WTC11 (cell line): ENCODE measurements around the gene ARHGEF12. TPM values are rescaled to one million over a fixed set of nuclear protein-coding genes. Genes with fewer than 3 reads are reported as not detected.

Source experiments
- ATAC-seq: fragments of 200-7000 bp; cut with Tn5 transposase; 2 replicates; pipeline ENCODE4 v1.10.0; 2021; ENCODE audit warnings: mild to moderate bottlenecking, moderate library complexity
- CTCF ChIA-PET: fragments of 300-600 bp; sonication (Branson Sonifier 250); formaldehyde crosslinking; loops from one replicate; lab custom pipeline; 2021; ENCODE audit warnings: antibody characterized with exemption; lab: Charles Lee
- POLR2A ChIA-PET: fragments of 350-600 bp; sonication (Branson Sonifier 250); formaldehyde crosslinking; loops from one replicate; lab custom pipeline; 2021; ENCODE audit warnings: antibody characterized with exemption; lab: Charles Lee
- DNase-seq: peaks from one replicate; pipeline ENCODE4 v3.0.0; 2021; ENCODE audit warnings: low spot score
- H3K27ac Mint-ChIP-seq: 2 replicates; pipeline ENCODE4 v1.8.0; 2021; ENCODE audit warnings: mixed read lengths
- H3K27me3 Mint-ChIP-seq: 2 replicates; pipeline ENCODE4 v1.8.0; 2021; ENCODE audit warnings: low read depth, mild to moderate bottlenecking, moderate library complexity, mixed read lengths
- H3K36me3 Mint-ChIP-seq: 2 replicates; pipeline ENCODE4 v1.8.0; 2021; ENCODE audit warnings: mixed read lengths
- H3K4me1 Mint-ChIP-seq: 2 replicates; pipeline ENCODE4 v1.8.0; 2022; ENCODE audit warnings: mixed read lengths
- H3K4me3 Mint-ChIP-seq: 2 replicates; pipeline ENCODE4 v1.8.0; 2021; ENCODE audit warnings: mild to moderate bottlenecking, moderate library complexity, mixed read lengths
- H3K9me3 Mint-ChIP-seq: 2 replicates; pipeline ENCODE4 v1.8.0; 2021; ENCODE audit warnings: mixed read lengths
- ELF4 ChIP-seq: sonication (generic); formaldehyde crosslinking; IDR thresholded peaks from 2 replicates; pipeline ENCODE4 v1.8.1; 2022; ENCODE audit warnings: low read depth, mild to moderate bottlenecking, moderate library complexity, missing genetic modification reagents
- EMX1 ChIP-seq: fragments of 250-450 bp; sonication (Bioruptor Pico); IDR thresholded peaks from 2 replicates; pipeline ENCODE4 v1.8.0; 2021; ENCODE audit warnings: mild to moderate bottlenecking
- ETV6 ChIP-seq: sonication (generic); formaldehyde crosslinking; IDR thresholded peaks from 2 replicates; pipeline ENCODE4 v1.8.1; 2022; ENCODE audit warnings: mild to moderate bottlenecking, missing genetic modification reagents
- MXD4 ChIP-seq: fragments of 250-450 bp; sonication (Bioruptor Pico); IDR thresholded peaks from 2 replicates; pipeline ENCODE4 v1.8.0; 2021; ENCODE audit warnings: mild to moderate bottlenecking, moderate library complexity, borderline replicate concordance
- MYBL2 ChIP-seq: sonication (generic); formaldehyde crosslinking; IDR thresholded peaks from 2 replicates; pipeline ENCODE4 v1.8.1; 2023; ENCODE audit warnings: mild to moderate bottlenecking, moderate library complexity, missing genetic modification reagents
- NFYB ChIP-seq: sonication (generic); formaldehyde crosslinking; conservative IDR thresholded peaks from 2 replicates; pipeline ENCODE4 v1.8.0; 2022; ENCODE audit warnings: low read depth, missing genetic modification reagents
- NR3C1 ChIP-seq: sonication (generic); formaldehyde crosslinking; conservative IDR thresholded peaks from 2 replicates; pipeline ENCODE4 v1.8.1; 2023; ENCODE audit warnings: low read depth, mild to moderate bottlenecking, missing genetic modification reagents
- RELA ChIP-seq: sonication (generic); formaldehyde crosslinking; IDR thresholded peaks from 2 replicates; pipeline ENCODE4 v1.8.1; 2022; ENCODE audit warnings: missing genetic modification reagents, mild to moderate bottlenecking, borderline replicate concordance
- total RNA-seq: library from RNA; stranded (reverse); gene quantifications from 3 replicates; pipeline ENCODE4 v1.2.3, GENCODE V29; 2021
- TF ChIP-seq, protein P1 (sequence below): sonication (generic); formaldehyde crosslinking; conservative IDR thresholded peaks from 2 replicates; pipeline ENCODE4 v1.8.1; 2022; ENCODE audit warnings: mild to moderate bottlenecking, missing genetic modification reagents
- TF ChIP-seq, protein P2 (sequence below): sonication (generic); formaldehyde crosslinking; conservative IDR thresholded peaks from 2 replicates; pipeline ENCODE4 v1.8.1; 2023; ENCODE audit warnings: mild to moderate bottlenecking, low read depth, missing genetic modification reagents, moderate library complexity
- TF ChIP-seq, protein P3 (sequence below): sonication (generic); formaldehyde crosslinking; IDR thresholded peaks from 2 replicates; pipeline ENCODE4 v1.8.1; 2022; ENCODE audit warnings: mild to moderate bottlenecking, moderate library complexity, missing genetic modification reagents
- TF ChIP-seq, protein P4 (sequence below): sonication (generic); formaldehyde crosslinking; IDR thresholded peaks from 2 replicates; pipeline ENCODE4 v1.8.1; 2023; ENCODE audit warnings: mild to moderate bottlenecking, missing genetic modification reagents, moderate library complexity
- TF ChIP-seq, protein P5 (sequence below): fragments of 250-450 bp; sonication (Bioruptor Pico); IDR thresholded peaks from 2 replicates; pipeline ENCODE4 v1.9.0; 2021; ENCODE audit warnings: moderate library complexity, mild to moderate bottlenecking, inconsistent platforms, borderline replicate concordance
- TF ChIP-seq, protein P6 (sequence below): sonication (generic); formaldehyde crosslinking; IDR thresholded peaks from 2 replicates; pipeline ENCODE4 v1.8.1; 2023; ENCODE audit warnings: mild to moderate bottlenecking, missing genetic modification reagents, borderline replicate concordance
- TF ChIP-seq, protein P7 (sequence below): sonication (generic); formaldehyde crosslinking; IDR thresholded peaks from 2 replicates; pipeline ENCODE4 v1.8.0; 2022; ENCODE audit warnings: missing genetic modification reagents
- TF ChIP-seq, protein P8 (sequence below): sonication (generic); formaldehyde crosslinking; IDR thresholded peaks from 2 replicates; pipeline ENCODE4 v1.8.0; 2023; ENCODE audit warnings: mild to moderate bottlenecking, missing genetic modification reagents

The ARHGEF12 gene
- total RNA-seq, 1 experiment from 2014 or later, result 35.8 TPM

DNA sequence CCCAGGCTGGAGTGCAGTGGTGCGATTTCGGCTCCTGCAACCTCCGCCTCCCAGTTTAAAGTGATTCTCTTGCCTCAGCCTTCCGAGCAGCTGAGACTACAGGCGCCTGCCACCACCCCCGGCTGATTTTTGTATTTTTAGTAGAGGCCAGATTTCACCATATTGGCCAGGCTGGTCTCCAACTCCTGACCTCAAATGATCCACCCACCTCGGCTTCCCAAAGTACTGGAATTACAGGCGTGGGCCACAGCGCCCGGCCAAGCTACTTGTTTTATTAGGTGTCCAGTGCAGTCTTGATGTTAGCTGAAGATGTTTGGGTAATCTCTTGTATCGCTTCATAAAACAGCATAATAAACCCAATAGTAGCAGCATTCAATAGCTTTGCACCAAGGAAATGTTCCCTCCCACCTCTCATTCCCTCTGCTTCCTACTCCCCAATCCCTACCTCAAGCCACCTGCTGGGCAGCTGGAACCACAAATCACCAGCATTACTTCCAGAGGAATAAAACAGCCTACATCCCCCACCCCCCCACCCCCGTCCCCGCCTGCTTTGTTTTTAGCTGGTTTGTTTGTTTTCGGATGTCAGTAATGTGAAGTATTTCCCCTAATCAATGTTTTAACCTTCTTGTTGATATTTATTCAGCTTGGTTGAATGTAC lies 164.3 kb downstream of the ARHGEF12 start (continued):
- TF ChIP-seq, protein P1, sequence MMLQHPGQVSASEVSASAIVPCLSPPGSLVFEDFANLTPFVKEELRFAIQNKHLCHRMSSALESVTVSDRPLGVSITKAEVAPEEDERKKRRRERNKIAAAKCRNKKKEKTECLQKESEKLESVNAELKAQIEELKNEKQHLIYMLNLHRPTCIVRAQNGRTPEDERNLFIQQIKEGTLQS (CRISPR knock-in tag), result no peak
- TF ChIP-seq, protein P2, sequence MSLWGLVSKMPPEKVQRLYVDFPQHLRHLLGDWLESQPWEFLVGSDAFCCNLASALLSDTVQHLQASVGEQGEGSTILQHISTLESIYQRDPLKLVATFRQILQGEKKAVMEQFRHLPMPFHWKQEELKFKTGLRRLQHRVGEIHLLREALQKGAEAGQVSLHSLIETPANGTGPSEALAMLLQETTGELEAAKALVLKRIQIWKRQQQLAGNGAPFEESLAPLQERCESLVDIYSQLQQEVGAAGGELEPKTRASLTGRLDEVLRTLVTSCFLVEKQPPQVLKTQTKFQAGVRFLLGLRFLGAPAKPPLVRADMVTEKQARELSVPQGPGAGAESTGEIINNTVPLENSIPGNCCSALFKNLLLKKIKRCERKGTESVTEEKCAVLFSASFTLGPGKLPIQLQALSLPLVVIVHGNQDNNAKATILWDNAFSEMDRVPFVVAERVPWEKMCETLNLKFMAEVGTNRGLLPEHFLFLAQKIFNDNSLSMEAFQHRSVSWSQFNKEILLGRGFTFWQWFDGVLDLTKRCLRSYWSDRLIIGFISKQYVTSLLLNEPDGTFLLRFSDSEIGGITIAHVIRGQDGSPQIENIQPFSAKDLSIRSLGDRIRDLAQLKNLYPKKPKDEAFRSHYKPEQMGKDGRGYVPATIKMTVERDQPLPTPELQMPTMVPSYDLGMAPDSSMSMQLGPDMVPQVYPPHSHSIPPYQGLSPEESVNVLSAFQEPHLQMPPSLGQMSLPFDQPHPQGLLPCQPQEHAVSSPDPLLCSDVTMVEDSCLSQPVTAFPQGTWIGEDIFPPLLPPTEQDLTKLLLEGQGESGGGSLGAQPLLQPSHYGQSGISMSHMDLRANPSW, result no peak
- TF ChIP-seq ETV6 (no peak), NR3C1 (CRISPR knock-in tag) (no peak), EMX1 (CRISPR knock-in tag) (no peak), MXD4 (CRISPR knock-in tag) (no peak), NFYB (no peak)
- TF ChIP-seq, protein P3, sequence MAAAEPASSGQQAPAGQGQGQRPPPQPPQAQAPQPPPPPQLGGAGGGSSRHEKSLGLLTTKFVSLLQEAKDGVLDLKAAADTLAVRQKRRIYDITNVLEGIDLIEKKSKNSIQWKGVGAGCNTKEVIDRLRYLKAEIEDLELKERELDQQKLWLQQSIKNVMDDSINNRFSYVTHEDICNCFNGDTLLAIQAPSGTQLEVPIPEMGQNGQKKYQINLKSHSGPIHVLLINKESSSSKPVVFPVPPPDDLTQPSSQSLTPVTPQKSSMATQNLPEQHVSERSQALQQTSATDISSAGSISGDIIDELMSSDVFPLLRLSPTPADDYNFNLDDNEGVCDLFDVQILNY, result no peak
- TF ChIP-seq, protein P4, sequence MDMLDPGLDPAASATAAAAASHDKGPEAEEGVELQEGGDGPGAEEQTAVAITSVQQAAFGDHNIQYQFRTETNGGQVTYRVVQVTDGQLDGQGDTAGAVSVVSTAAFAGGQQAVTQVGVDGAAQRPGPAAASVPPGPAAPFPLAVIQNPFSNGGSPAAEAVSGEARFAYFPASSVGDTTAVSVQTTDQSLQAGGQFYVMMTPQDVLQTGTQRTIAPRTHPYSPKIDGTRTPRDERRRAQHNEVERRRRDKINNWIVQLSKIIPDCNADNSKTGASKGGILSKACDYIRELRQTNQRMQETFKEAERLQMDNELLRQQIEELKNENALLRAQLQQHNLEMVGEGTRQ (CRISPR knock-in tag), result no peak

DNA sequence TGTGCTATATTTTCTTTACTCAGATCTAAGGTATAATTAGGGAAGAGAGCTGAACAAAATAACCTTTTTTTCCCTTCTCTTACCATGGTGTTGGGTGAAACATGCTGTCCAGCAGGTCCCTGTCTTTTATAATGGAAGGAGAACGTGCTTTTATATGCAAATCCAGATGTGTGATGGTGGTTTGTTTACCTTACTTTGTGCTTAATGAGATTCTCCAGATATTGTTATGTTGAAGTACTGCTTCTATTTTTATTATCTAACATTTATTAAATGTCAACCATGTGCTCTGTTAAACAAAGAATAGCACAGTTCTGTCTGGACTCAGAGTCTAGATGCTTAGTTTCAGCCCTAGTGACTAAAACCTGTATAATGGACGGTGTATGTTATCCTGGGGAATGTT lies 165.2 kb downstream of the ARHGEF12 start:
- H3K4me3 Mint-ChIP-seq, result peak overlapping the region; percentile 49
- CTCF ChIA-PET, result interaction anchor here (1.0 to 3.2 kb wide), 7 partner anchors 10 to 301 kb away, joined by 3 to 12 read pairs (median 5); partner anchors contain the start of genes ARHGEF12 and GRIK4
- DNase-seq, result no peak

More for the DNA sequence above, 165.2 kb downstream of the ARHGEF12 start:
- Mint-ChIP-seq H3K9me3 (no peaks in the 10 kb centered on the region), H3K27ac (peak overlapping the region; percentile 21; the same call in 1 of the 2 replicates), H3K27me3 (no peaks in the 10 kb centered on the region), H3K4me1 (peaks cover 60% of the 10 kb centered on the region), H3K36me3 (no peaks in the 10 kb centered on the region)
- POLR2A ChIA-PET, result no interaction called here
- TF ChIP-seq ELF4 (CRISPR knock-in tag) (no peak), MYBL2 (no peak), RELA (no peak)
- TF ChIP-seq, protein P5, sequence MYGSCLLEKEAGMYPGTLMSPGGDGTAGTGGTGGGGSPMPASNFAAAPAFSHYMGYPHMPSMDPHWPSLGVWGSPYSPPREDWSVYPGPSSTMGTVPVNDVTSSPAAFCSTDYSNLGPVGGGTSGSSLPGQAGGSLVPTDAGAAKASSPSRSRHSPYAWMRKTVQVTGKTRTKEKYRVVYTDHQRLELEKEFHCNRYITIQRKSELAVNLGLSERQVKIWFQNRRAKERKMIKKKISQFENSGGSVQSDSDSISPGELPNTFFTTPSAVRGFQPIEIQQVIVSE (CRISPR knock-in tag), result no peak
- TF ChIP-seq, protein P3, result no peak
- TF ChIP-seq, protein P6, sequence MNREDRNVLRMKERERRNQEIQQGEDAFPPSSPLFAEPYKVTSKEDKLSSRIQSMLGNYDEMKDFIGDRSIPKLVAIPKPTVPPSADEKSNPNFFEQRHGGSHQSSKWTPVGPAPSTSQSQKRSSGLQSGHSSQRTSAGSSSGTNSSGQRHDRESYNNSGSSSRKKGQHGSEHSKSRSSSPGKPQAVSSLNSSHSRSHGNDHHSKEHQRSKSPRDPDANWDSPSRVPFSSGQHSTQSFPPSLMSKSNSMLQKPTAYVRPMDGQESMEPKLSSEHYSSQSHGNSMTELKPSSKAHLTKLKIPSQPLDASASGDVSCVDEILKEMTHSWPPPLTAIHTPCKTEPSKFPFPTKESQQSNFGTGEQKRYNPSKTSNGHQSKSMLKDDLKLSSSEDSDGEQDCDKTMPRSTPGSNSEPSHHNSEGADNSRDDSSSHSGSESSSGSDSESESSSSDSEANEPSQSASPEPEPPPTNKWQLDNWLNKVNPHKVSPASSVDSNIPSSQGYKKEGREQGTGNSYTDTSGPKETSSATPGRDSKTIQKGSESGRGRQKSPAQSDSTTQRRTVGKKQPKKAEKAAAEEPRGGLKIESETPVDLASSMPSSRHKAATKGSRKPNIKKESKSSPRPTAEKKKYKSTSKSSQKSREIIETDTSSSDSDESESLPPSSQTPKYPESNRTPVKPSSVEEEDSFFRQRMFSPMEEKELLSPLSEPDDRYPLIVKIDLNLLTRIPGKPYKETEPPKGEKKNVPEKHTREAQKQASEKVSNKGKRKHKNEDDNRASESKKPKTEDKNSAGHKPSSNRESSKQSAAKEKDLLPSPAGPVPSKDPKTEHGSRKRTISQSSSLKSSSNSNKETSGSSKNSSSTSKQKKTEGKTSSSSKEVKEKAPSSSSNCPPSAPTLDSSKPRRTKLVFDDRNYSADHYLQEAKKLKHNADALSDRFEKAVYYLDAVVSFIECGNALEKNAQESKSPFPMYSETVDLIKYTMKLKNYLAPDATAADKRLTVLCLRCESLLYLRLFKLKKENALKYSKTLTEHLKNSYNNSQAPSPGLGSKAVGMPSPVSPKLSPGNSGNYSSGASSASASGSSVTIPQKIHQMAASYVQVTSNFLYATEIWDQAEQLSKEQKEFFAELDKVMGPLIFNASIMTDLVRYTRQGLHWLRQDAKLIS, result no peak
- TF ChIP-seq, protein P7, sequence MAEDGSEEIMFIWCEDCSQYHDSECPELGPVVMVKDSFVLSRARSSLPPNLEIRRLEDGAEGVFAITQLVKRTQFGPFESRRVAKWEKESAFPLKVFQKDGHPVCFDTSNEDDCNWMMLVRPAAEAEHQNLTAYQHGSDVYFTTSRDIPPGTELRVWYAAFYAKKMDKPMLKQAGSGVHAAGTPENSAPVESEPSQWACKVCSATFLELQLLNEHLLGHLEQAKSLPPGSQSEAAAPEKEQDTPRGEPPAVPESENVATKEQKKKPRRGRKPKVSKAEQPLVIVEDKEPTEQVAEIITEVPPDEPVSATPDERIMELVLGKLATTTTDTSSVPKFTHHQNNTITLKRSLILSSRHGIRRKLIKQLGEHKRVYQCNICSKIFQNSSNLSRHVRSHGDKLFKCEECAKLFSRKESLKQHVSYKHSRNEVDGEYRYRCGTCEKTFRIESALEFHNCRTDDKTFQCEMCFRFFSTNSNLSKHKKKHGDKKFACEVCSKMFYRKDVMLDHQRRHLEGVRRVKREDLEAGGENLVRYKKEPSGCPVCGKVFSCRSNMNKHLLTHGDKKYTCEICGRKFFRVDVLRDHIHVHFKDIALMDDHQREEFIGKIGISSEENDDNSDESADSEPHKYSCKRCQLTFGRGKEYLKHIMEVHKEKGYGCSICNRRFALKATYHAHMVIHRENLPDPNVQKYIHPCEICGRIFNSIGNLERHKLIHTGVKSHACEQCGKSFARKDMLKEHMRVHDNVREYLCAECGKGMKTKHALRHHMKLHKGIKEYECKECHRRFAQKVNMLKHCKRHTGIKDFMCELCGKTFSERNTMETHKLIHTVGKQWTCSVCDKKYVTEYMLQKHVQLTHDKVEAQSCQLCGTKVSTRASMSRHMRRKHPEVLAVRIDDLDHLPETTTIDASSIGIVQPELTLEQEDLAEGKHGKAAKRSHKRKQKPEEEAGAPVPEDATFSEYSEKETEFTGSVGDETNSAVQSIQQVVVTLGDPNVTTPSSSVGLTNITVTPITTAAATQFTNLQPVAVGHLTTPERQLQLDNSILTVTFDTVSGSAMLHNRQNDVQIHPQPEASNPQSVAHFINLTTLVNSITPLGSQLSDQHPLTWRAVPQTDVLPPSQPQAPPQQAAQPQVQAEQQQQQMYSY (CRISPR knock-in tag), result no peak
- TF ChIP-seq, protein P8, sequence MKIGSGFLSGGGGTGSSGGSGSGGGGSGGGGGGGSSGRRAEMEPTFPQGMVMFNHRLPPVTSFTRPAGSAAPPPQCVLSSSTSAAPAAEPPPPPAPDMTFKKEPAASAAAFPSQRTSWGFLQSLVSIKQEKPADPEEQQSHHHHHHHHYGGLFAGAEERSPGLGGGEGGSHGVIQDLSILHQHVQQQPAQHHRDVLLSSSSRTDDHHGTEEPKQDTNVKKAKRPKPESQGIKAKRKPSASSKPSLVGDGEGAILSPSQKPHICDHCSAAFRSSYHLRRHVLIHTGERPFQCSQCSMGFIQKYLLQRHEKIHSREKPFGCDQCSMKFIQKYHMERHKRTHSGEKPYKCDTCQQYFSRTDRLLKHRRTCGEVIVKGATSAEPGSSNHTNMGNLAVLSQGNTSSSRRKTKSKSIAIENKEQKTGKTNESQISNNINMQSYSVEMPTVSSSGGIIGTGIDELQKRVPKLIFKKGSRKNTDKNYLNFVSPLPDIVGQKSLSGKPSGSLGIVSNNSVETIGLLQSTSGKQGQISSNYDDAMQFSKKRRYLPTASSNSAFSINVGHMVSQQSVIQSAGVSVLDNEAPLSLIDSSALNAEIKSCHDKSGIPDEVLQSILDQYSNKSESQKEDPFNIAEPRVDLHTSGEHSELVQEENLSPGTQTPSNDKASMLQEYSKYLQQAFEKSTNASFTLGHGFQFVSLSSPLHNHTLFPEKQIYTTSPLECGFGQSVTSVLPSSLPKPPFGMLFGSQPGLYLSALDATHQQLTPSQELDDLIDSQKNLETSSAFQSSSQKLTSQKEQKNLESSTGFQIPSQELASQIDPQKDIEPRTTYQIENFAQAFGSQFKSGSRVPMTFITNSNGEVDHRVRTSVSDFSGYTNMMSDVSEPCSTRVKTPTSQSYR (CRISPR knock-in tag), result no peak
- ATAC-seq, result no peak
